Measurements from ENCODE around the gene VSTM4.

The VSTM4 gene

DNA sequence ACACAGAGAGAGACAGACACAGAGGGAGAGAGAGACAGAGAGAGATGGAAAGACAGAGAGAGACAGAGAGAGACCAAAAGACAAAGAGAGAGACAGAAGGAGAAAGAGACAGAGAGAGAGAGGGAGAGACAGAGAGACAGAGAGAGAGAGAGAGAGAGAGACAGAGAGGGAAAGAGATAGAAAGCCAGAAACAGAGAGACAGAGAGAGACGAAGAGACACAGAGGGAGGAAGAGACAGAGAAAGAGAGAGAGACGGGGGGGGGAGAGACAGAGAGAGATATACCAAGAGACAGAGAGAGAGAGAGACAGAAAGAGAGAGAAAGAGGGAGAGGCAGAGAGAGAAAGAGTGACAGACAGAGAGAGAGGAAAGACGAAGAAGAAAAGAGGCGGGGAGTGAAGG is 10.2 kb downstream of the VSTM4 start:
- TF ChIP-seq, protein P1, sequence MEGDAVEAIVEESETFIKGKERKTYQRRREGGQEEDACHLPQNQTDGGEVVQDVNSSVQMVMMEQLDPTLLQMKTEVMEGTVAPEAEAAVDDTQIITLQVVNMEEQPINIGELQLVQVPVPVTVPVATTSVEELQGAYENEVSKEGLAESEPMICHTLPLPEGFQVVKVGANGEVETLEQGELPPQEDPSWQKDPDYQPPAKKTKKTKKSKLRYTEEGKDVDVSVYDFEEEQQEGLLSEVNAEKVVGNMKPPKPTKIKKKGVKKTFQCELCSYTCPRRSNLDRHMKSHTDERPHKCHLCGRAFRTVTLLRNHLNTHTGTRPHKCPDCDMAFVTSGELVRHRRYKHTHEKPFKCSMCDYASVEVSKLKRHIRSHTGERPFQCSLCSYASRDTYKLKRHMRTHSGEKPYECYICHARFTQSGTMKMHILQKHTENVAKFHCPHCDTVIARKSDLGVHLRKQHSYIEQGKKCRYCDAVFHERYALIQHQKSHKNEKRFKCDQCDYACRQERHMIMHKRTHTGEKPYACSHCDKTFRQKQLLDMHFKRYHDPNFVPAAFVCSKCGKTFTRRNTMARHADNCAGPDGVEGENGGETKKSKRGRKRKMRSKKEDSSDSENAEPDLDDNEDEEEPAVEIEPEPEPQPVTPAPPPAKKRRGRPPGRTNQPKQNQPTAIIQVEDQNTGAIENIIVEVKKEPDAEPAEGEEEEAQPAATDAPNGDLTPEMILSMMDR (IDR thresholded peaks at IDR 0.05; ENCODE audit: unreplicated experiment in 3 of 3), result no peak
- H3K9me3 Mint-ChIP-seq, result no peaks in the 10 kb centered on the region
- H3K27me3 Mint-ChIP-seq (ENCODE audit: low read depth), result no peaks in the 10 kb centered on the region
- peaks cover 67% of the 10 kb centered on the region for H3K4me1 Mint-ChIP-seq
- no peak overlapping the region for H3K4me3 Mint-ChIP-seq
- H3K27ac Mint-ChIP-seq, result peak overlapping the region in 1 of 3 experiments; percentile 0
- H3K36me3 Mint-ChIP-seq (ENCODE audit: low read depth), result peaks cover 4% of the 10 kb centered on the region

DNA sequence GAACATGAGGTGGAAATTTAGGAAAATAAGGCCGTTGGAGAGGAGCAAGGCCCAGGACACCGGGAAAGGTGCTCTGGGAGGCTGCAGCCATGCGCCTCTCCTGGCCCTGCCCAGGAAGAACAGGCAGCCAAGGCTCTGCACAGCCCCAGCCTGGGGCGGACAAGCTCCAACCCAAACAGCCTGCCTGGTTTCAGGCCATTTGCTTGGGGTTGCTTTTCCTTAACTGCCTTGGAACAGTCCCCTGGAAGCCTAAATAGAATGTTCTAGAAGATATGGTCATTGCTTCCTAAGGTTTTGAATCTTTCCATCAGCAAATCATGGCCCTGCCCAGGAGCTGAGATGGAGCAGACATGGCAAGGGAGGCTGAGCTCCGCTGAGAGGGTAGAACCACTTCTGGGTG is 11.0 kb downstream of the VSTM4 start:
- Mint-ChIP-seq H3K4me3 (no peak overlapping the region), H3K9me3 (no peaks in the 10 kb centered on the region), H3K4me1 (peaks cover 65% of the 10 kb centered on the region), H3K27me3 (ENCODE audit: low read depth) (no peaks in the 10 kb centered on the region), H3K27ac (peak overlapping the region in 2 of 3 experiments; percentile 0 to 10), H3K36me3 (ENCODE audit: low read depth) (peaks cover 4% of the 10 kb centered on the region)
- TF ChIP-seq, protein P1 (IDR thresholded peaks at IDR 0.05; ENCODE audit: unreplicated experiment in 3 of 3), result no peak

DNA sequence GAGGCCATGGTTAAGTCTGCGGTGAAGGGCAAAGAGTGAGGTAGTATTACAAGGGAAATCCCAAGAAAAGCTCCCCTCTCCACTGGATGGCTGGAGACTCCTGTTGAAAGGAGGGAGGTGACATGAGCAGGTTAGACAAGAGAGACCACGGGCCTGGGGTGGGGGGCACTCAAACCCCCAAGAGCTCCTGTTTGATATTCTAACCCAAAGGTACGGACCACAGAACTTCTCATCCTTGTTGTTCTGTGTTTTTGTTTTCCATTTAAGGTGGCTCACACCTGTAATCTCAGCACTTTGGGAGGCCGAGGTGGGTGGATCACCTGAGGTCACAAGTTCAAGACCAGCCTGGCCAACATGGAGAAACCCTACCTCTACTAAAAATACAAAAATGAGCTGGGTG is 11.6 kb downstream of the VSTM4 start:
- H3K27ac Mint-ChIP-seq, result peak overlapping the region in 2 of 3 experiments; percentile 3 to 21
- H3K9me3 Mint-ChIP-seq, result no peaks in the 10 kb centered on the region
- peaks cover 66% of the 10 kb centered on the region for H3K4me1 Mint-ChIP-seq
- TF ChIP-seq, protein P1 (IDR thresholded peaks at IDR 0.05; ENCODE audit: unreplicated experiment in 3 of 3), result no peak
- no peak overlapping the region for H3K4me3 Mint-ChIP-seq
- peaks cover 4% of the 10 kb centered on the region for H3K36me3 Mint-ChIP-seq (ENCODE audit: low read depth)
- no peaks in the 10 kb centered on the region for H3K27me3 Mint-ChIP-seq (ENCODE audit: low read depth)

DNA sequence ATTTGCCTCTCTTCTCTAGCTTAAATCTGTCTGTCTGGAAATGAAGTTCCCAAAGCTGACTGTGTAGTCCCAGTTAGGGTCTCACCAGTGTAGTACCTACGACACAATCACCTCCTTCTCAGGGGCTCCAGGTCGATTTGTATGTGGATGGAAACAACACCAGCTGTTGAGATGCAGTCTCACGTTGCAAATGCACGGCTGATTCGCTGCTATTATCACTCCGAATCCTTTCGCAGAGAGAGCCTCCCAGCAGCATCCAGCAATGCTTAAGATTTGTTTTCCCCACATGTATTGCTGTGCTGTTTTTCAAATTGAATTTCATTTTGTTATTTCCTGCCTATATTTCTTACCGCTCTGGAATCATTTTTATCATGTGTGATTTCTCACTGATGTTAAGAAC is 16.3 kb downstream of the VSTM4 start:
- TF ChIP-seq, protein P1 (IDR thresholded peaks at IDR 0.05; ENCODE audit: unreplicated experiment in 3 of 3), result no peak
- Mint-ChIP-seq H3K36me3 (ENCODE audit: low read depth) (peaks cover 4% of the 10 kb centered on the region), H3K27ac (peak overlapping the region in 2 of 3 experiments; percentile 37 to 52), H3K9me3 (no peaks in the 10 kb centered on the region), H3K4me1 (peaks cover 65% of the 10 kb centered on the region), H3K27me3 (ENCODE audit: low read depth) (peaks cover 9% of the 10 kb centered on the region), H3K4me3 (no peak overlapping the region)

DNA sequence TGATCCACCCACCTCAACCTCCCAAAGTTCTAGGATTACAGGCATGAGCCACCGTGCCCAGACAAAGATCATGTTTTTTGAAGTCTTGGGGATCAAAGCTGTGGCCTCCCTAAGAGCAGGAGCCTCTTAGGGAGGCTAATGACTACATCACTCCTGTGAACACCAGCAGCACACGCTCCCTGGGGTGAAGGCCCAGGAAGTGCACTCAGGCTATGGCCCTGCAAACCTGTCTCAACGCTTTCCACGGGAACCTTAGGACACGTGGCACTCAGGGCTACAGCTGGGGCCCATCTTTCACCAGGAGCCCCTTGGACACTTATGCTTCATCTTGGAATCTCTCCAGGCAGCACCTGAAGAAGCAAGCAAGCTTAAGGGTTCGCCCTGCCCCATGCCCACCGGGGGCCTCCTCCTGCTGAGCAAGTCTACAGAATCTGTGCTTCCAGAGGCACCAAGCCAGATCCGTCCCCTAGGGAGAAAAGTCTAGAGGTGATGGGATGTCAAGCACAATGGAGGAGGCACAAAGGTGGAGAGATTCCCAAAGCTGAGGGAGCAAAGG is 18.4 kb downstream of the VSTM4 start:
- H3K9me3 Mint-ChIP-seq, result no peaks in the 10 kb centered on the region

More for the DNA sequence above, 18.4 kb downstream of the VSTM4 start:
- peak overlapping the region in 1 of 3 experiments; percentile 35 for H3K27ac Mint-ChIP-seq
- peaks cover 72% of the 10 kb centered on the region for H3K4me1 Mint-ChIP-seq
- H3K4me3 Mint-ChIP-seq, result no peak overlapping the region
- H3K27me3 Mint-ChIP-seq (ENCODE audit: low read depth), result peaks cover 9% of the 10 kb centered on the region
- TF ChIP-seq, protein P1 (IDR thresholded peaks at IDR 0.05; ENCODE audit: unreplicated experiment in 3 of 3), result no peak
- peaks cover 12% of the 10 kb centered on the region for H3K36me3 Mint-ChIP-seq (ENCODE audit: low read depth)

Measured in nephron (organoid).